ENCODE data around the gene VPS8. TPM values are rescaled to one million over a fixed set of nuclear protein-coding genes. Genes with fewer than 3 reads are reported as not detected.
"Not testable (repeated sequence)": the region's sequence is repeated elsewhere in the genome, so short reads cannot be mapped to it uniquely, and the experiment has no call there.

VPS8 gene
- polyA plus RNA-seq, 1 donor from 2014 or later, result 22.2 TPM

DNA sequence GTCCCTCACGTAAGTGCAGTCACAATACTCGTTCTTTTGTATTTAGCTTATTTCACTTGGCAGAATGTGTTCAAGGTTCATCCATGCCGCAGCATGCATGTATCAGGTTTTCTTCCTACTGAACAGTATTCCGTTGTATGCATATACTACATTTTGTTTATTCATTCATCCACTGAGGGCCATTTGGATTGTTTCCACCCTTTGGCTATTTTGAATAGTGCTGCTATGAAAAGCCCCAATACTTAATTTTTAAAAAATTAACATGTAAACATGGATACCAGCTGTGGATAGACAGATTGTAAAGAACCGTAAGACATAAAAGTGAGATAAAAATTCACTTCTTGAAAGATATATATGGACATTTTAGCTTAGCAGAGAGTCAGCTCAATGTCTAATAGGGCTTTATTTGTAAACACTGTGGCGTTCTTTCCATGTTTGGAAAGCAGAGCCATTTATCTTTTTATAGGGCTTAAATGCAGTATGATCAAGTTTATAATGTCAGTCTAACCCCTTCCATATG lies 115.9 kb downstream of the VPS8 start:
- no peaks in the 10 kb centered on the region for H3K9me3 Mint-ChIP-seq
- no peak overlapping the region for H3K4me3 Mint-ChIP-seq
- H3K27ac Mint-ChIP-seq, result no peak overlapping the region
- H3K27me3 Mint-ChIP-seq, result no peaks in the 10 kb centered on the region
- H3K36me3 Mint-ChIP-seq, result peaks cover 13% of the 10 kb centered on the region
- no peaks in the 10 kb centered on the region for H3K4me1 Mint-ChIP-seq

DNA sequence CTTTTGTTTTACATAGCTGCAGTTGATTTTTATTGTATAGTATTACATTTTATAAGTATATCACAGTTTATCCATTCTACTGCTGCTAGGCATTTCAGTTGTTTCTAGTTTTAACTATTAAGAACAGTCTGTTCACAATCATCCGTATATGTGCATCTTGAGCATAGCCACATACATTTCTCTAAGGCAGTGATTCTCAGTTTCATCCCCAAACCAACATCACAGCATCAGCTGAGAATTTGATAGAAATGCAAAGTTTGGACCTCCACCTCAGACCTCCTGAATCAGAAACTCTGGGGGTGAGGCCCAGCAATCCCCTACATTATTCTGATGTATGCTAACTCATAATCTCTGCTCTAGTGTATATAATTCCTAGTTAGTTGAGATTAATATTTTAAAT lies 120.8 kb downstream of the VPS8 start:
- no peaks in the 10 kb centered on the region for H3K4me1 Mint-ChIP-seq
- no peak overlapping the region for H3K27ac Mint-ChIP-seq
- no peaks in the 10 kb centered on the region for H3K27me3 Mint-ChIP-seq
- no peaks in the 10 kb centered on the region for H3K9me3 Mint-ChIP-seq
- peaks cover 5% of the 10 kb centered on the region for H3K36me3 Mint-ChIP-seq
- no peak overlapping the region for H3K4me3 Mint-ChIP-seq

GRCh38 chr3:184937611-184938010 lies 125.6 kb downstream of the VPS8 start:
- no peak overlapping the region for H3K27ac Mint-ChIP-seq
- no peaks in the 10 kb centered on the region for H3K27me3 Mint-ChIP-seq
- no peak overlapping the region for H3K4me3 Mint-ChIP-seq

DNA sequence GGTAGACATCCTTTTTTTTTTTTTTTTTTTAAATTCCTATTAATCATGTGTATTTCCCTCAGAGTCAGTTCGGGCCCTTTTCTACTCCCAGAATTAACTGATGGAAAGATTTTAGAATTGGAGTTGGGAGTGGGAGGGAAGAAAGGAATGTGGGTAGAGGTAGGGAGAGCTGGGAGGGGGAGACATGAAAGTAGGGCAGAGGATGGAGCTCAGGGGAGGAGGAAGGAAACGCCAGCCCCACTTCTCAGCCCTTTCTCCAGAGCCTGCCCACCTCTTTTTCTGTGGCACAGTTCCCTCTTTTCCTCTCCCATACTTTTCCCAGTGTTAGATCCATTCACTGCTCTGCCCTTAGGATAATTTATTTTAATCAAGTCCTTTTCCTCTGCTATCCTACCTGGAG lies 129.4 kb downstream of the VPS8 start:
- Mint-ChIP-seq H3K4me1 (peaks cover 3 to 7% (median 5%) of the 10 kb centered on the region in 3 donors), H3K4me3 (no peak overlapping the region), H3K27ac (no peak overlapping the region), H3K9me3 (no peaks in the 10 kb centered on the region), H3K27me3 (no peaks in the 10 kb centered on the region), H3K36me3 (peaks cover 4% of the 10 kb centered on the region)

More at GRCh38 chr3:184937611-184938010, 125.6 kb downstream of the VPS8 start:
- Mint-ChIP-seq H3K36me3 (peaks cover 4% of the 10 kb centered on the region), H3K4me1 (peaks cover 0 to 3% (median 0%) of the 10 kb centered on the region in 3 donors), H3K9me3 (no peaks in the 10 kb centered on the region)

GRCh38 chr3:184942735-184943134 lies 130.8 kb downstream of the VPS8 start:
- Mint-ChIP-seq H3K9me3 (no peaks in the 10 kb centered on the region), H3K4me1 (peaks cover 3 to 7% (median 5%) of the 10 kb centered on the region in 3 donors), H3K27me3 (no peaks in the 10 kb centered on the region), H3K4me3 (no peak overlapping the region), H3K27ac (no peak overlapping the region), H3K36me3 (peaks cover 5% of the 10 kb centered on the region)

DNA sequence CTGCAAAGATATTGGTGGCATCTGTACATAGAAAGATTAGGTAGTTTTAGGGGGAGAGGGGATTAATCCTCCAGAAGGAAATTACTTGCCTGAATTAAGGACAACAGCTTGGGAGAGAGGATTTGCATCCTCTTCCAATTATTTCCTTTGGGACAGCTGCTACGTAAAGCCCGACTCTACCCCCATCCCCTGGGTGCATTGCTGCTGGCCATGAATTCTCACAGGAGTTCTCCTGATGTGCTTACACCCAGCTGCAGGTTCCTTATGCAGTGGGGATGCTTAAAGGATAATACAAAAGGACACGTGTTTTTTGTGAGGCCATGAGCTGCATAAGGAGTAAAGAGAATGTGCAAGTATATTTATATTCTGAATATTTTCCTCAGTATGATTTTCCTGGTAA lies 132.3 kb downstream of the VPS8 start:
- H3K4me3 Mint-ChIP-seq, result no peak overlapping the region
- H3K9me3 Mint-ChIP-seq, result no peaks in the 10 kb centered on the region
- peaks cover 3 to 7% (median 5%) of the 10 kb centered on the region in 3 donors for H3K4me1 Mint-ChIP-seq
- no peak overlapping the region for H3K27ac Mint-ChIP-seq
- H3K36me3 Mint-ChIP-seq, result peaks cover 4% of the 10 kb centered on the region
- no peaks in the 10 kb centered on the region for H3K27me3 Mint-ChIP-seq

DNA sequence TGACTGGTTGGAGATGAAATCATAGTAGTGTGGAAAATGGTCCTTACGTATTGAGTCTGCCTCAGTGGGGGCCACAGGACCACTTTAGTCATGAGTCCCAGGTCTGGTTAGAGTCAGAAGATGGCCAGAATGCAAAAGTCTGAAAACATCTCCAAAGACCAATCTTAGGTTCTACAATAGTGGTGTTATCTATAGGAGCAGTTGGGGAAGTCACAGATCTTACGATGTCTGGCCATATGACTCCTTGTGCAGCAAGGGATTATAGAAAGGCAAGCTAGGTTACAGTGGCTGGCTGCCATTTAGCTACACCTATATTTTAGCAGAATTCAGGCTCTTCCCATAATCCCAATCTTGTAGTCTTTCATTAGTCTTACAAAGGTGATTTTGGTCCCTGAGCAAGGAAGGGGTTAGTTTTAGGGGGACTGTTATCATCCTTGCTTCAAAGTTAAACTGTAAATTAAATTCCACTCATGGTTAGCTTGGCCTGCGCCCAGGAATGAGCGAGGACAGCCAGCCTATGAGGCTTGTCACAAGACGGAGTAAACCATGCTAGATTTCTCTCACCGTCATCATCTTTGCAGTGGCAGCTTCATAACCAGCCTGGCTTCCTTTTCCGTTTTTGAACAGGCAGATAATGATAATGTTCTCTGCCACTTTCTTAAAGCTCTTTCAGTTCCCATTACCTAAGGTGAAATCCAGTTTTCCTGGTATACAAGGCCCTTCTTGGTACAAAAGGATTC lies 134.1 kb downstream of the VPS8 start:
- H3K27me3 Mint-ChIP-seq, result no peaks in the 10 kb centered on the region
- H3K4me3 Mint-ChIP-seq, result no peak overlapping the region
- no peaks in the 10 kb centered on the region for H3K9me3 Mint-ChIP-seq
- H3K4me1 Mint-ChIP-seq, result peaks cover 3 to 7% (median 5%) of the 10 kb centered on the region in 3 donors
- H3K27ac Mint-ChIP-seq, result no peak overlapping the region
- H3K36me3 Mint-ChIP-seq, result peaks cover 7% of the 10 kb centered on the region

- peaks cover 3 to 7% (median 5%) of the 10 kb centered on the region in 3 donors for H3K4me1 Mint-ChIP-seq
- no peak overlapping the region for H3K27ac Mint-ChIP-seq
- peaks cover 7% of the 10 kb centered on the region for H3K36me3 Mint-ChIP-seq
Observed at GRCh38 chr3:184946917-184947316, 135.0 kb downstream of the VPS8 start.

GRCh38 chr3:184949251-184949965 lies 137.4 kb downstream of the VPS8 start:
- Mint-ChIP-seq H3K4me3 (no peak overlapping the region), H3K27ac (peak overlapping the region in 1 of 3 donors; percentile 16), H3K27me3 (no peaks in the 10 kb centered on the region), H3K9me3 (no peaks in the 10 kb centered on the region), H3K36me3 (peaks cover 13% of the 10 kb centered on the region), H3K4me1 (no peaks in the 10 kb centered on the region)

More at GRCh38 chr3:184946917-184947316, 135.0 kb downstream of the VPS8 start:
- no peaks in the 10 kb centered on the region for H3K9me3 Mint-ChIP-seq
- H3K4me3 Mint-ChIP-seq, result no peak overlapping the region
- H3K27me3 Mint-ChIP-seq, result no peaks in the 10 kb centered on the region

- not testable (repeated sequence) for H3K27me3 Mint-ChIP-seq, H3K4me1 Mint-ChIP-seq, H3K9me3 Mint-ChIP-seq, H3K4me3 Mint-ChIP-seq
- peak overlapping the region in 1 of 3 donors; percentile 90 for H3K27ac Mint-ChIP-seq
- peaks cover 13% of the 10 kb centered on the region for H3K36me3 Mint-ChIP-seq
Observed at GRCh38 chr3:184950816-184951215, 138.8 kb downstream of the VPS8 start.

GRCh38 chr3:184952671-184953070 lies 140.7 kb downstream of the VPS8 start:
- Mint-ChIP-seq H3K4me3 (no peak overlapping the region), H3K36me3 (peaks cover 12% of the 10 kb centered on the region), H3K9me3 (no peaks in the 10 kb centered on the region), H3K27ac (no peak overlapping the region), H3K27me3 (no peaks in the 10 kb centered on the region), H3K4me1 (no peaks in the 10 kb centered on the region)

DNA sequence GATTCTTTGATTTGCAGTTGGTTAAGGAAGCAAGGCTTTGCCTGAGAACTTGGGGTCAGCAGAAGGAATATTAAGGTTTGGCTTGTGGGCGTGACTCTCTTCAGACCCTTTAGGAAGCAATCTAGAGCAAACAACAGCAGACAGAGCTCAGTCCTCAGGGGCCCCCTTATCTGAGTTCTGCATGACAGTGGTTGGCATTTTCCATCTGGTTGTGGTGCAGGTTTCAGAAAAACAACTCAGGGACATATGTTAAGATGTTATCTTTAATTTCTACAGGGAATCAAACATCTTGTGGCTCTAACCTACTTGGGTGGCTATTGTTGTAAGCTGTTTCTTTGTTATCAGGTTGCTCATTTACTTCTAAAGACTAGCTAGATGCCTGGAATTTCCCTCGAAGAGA lies 141.4 kb downstream of the VPS8 start:
- Mint-ChIP-seq H3K4me3 (no peak overlapping the region), H3K9me3 (no peaks in the 10 kb centered on the region), H3K36me3 (peaks cover 13% of the 10 kb centered on the region), H3K27ac (no peak overlapping the region), H3K4me1 (no peaks in the 10 kb centered on the region), H3K27me3 (no peaks in the 10 kb centered on the region)

GRCh38 chr3:184954251-184954650 lies 142.3 kb downstream of the VPS8 start:
- no peaks in the 10 kb centered on the region for H3K9me3 Mint-ChIP-seq
- H3K27ac Mint-ChIP-seq, result no peak overlapping the region
- peaks cover 13% of the 10 kb centered on the region for H3K36me3 Mint-ChIP-seq
- H3K27me3 Mint-ChIP-seq, result no peaks in the 10 kb centered on the region
- H3K4me3 Mint-ChIP-seq, result no peak overlapping the region
- H3K4me1 Mint-ChIP-seq, result no peaks in the 10 kb centered on the region

DNA sequence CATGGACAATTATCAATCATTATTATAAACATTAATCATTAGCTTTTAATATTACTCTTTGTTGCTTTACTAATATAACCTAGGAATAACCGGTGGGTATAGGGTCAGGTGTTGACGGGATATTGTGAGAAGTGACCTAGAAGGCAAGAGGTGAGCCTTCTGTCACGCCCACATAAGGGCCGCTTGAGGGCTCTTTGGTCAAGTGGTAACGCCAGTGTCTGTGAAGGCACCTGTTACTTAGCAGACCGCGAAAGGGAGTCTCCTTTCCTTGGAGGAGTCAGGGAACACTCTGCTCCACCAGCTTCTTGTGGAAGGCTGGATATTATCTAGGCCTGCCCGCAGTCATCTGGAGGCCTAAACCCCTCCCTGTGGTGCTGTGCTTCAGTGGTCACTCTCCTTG lies 142.9 kb downstream of the VPS8 start:
- H3K27me3 Mint-ChIP-seq, H3K27ac Mint-ChIP-seq: not testable (repeated sequence)
- peaks cover 13% of the 10 kb centered on the region for H3K36me3 Mint-ChIP-seq

DNA sequence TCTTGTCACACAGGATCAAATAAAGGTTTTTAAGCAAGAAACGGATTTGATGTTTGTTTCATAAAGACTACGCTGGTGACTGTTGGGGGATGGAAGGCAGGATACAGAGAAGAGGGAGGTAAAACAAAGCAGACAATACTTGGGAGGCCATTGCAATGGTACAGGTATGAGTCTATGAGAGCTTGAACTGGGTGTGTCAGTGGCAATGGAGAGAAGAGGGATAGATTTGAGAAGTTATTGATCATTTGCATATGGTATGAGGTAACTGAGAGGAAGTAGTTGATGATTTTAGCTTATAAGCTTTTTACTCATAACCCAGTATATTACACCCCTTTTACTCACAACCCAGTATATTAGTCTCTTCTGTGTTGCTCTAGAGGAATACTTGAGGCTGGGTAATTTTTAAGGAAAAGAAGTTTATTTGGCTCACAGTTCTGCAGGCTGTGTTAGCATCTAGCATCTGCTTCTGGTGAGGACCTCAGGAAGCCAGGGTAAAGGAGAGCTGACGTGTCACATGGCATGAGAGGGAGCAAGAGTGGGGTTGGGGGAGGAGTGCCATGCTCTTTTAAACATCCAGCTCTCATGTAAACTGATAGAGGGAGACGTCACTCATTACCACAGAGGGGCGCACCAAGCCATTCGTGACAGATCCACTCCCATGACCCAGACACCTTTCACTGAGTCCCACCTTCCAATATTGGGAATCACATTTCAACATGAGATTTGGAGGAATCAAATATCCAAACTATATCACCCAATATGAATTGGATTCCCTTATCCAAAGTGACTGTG lies 153.9 kb downstream of the VPS8 start:
- no peak overlapping the region for H3K27ac Mint-ChIP-seq

More for the DNA sequence above, 142.9 kb downstream of the VPS8 start:
- H3K4me3 Mint-ChIP-seq, H3K4me1 Mint-ChIP-seq, H3K9me3 Mint-ChIP-seq: not testable (repeated sequence)

More for the DNA sequence above, 153.9 kb downstream of the VPS8 start:
- H3K27me3 Mint-ChIP-seq, result no peaks in the 10 kb centered on the region
- H3K36me3 Mint-ChIP-seq, result peaks cover 23% of the 10 kb centered on the region
- no peaks in the 10 kb centered on the region for H3K9me3 Mint-ChIP-seq
- H3K4me3 Mint-ChIP-seq, result no peak overlapping the region
- H3K4me1 Mint-ChIP-seq, result peaks cover 0 to 2% (median 0%) of the 10 kb centered on the region in 3 donors
